HepG2 (cell line): ENCODE data around the gene INPP5K. TPM values are rescaled to one million over a fixed set of nuclear protein-coding genes. Genes with fewer than 3 reads are reported as not detected.

Experiments used
- AGO2 ChIP-seq: fragments of 200-400 bp; formaldehyde crosslinking; optimal IDR thresholded peaks from 2 replicates; pipeline ENCODE3; 2017; ENCODE audit warnings: mild to moderate bottlenecking, low read depth, low read length, moderate library complexity
- ARHGAP35 ChIP-seq: sonication (generic); formaldehyde crosslinking; IDR thresholded peaks from 2 replicates; pipeline ENCODE4 v1.9.0; 2022; ENCODE audit warnings: mild to moderate bottlenecking, inconsistent platforms, moderate library complexity, missing genetic modification reagents, borderline replicate concordance
- GATAD2A ChIP-seq: IDR thresholded peaks from 2 replicates; pipeline ENCODE4 v1.6.1; 2016
- KDM1A ChIP-seq: IDR thresholded peaks from 2 replicates; pipeline ENCODE4 v1.6.1; 2016; ENCODE audit warnings: missing compliant biosample characterization
- KMT2B ChIP-seq: IDR thresholded peaks from 2 replicates; pipeline ENCODE4 v1.6.1; 2016; ENCODE audit warnings: missing genetic modification reagents, missing compliant biosample characterization
- NFIB ChIP-seq: sonication (generic); formaldehyde crosslinking; IDR thresholded peaks from 2 replicates; pipeline ENCODE4 v1.9.0; 2021; ENCODE audit warnings: missing genetic modification reagents, mild to moderate bottlenecking, borderline replicate concordance
- PAF1 ChIP-seq: IDR thresholded peaks from 2 replicates; pipeline ENCODE4 v1.6.1; 2016; ENCODE audit warnings: missing genetic modification reagents, missing compliant biosample characterization
- SKIL ChIP-seq: sonication (generic); formaldehyde crosslinking; IDR thresholded peaks from 2 replicates; pipeline ENCODE4 v1.8.0; 2022; ENCODE audit warnings: missing genetic modification reagents, mild to moderate bottlenecking, moderate library complexity, borderline replicate concordance
- SUZ12 ChIP-seq: fragments of 150-350 bp; IDR thresholded peaks from 2 replicates; pipeline ENCODE4 v1.6.1; 2014; ENCODE audit warnings: low read depth, low read length
- TARDBP ChIP-seq: sonication (generic); formaldehyde crosslinking; IDR thresholded peaks from 2 replicates; pipeline ENCODE4 v1.8.0; 2022; ENCODE audit warnings: mild to moderate bottlenecking, missing genetic modification reagents
- ZNF121 ChIP-seq: sonication (generic); formaldehyde crosslinking; IDR thresholded peaks from 2 replicates; pipeline ENCODE4 v1.5.0; 2020; ENCODE audit warnings: mild to moderate bottlenecking, missing genetic modification reagents
- ZNF124 ChIP-seq: sonication (generic); formaldehyde crosslinking; IDR thresholded peaks from 2 replicates; pipeline ENCODE4 v1.4.0; 2020; ENCODE audit warnings: missing genetic modification reagents
- ZNF703 ChIP-seq: sonication (generic); formaldehyde crosslinking; IDR thresholded peaks from 2 replicates; pipeline ENCODE4 v1.5.1; 2020; ENCODE audit warnings: missing genetic modification reagents, mild to moderate bottlenecking, moderate library complexity, borderline replicate concordance
- ZNF75D ChIP-seq: sonication (generic); formaldehyde crosslinking; IDR thresholded peaks from 2 replicates; pipeline ENCODE4 v1.8.1; 2023; ENCODE audit warnings: missing genetic modification reagents, mild to moderate bottlenecking, borderline replicate concordance
- polyA plus RNA-seq, 8 experiments: library from polyadenylated mRNA; depleted of rRNA in 3 of 8; stranded (reverse) in 7 of 8; unstranded in 1 of 8; fragments of >200 nt; fragmentation: Illumina TruSeq in 4 of 8; extraction: Trizol in 4 of 8; gene quantifications; 2 replicates each; pipeline versions ENCODE4 v1.2.1 to v1.2.3, GENCODE V29; 2011 to 2016; ENCODE audit warnings: low read depth in 4 of 8, missing spikeins in 1 of 8, mixed read lengths in 1 of 8; ENCODE audit not compliant: insufficient read depth in 1 of 8
- total RNA-seq, 5 experiments: library from RNA; depleted of rRNA; stranded (reverse); fragments of >200 nt; fragmentation: Illumina TruSeq; extraction: Trizol; gene quantifications; 2 replicates each; pipeline ENCODE4 v1.2.3, GENCODE V29; 2016; ENCODE audit warnings: low read depth in 1 of 5
- TF ChIP-seq, protein P1 (sequence below): sonication (generic); formaldehyde crosslinking; IDR thresholded peaks from one replicate; pipeline ENCODE4 v1.5.1; 2020; ENCODE audit warnings: mild to moderate bottlenecking, missing genetic modification reagents; ENCODE audit errors: not compliant biosample characterization
- TF ChIP-seq, protein P2 (sequence below): sonication (generic); formaldehyde crosslinking; IDR thresholded peaks from 2 replicates; pipeline ENCODE4 v1.8.0; 2022; ENCODE audit warnings: mild to moderate bottlenecking, missing genetic modification reagents
- TF ChIP-seq, protein P3 (sequence below): sonication (generic); formaldehyde crosslinking; IDR thresholded peaks from 2 replicates; pipeline ENCODE4 v1.4.0; 2020; ENCODE audit warnings: mild to moderate bottlenecking, missing genetic modification reagents

Gene INPP5K
- total and polyA plus RNA-seq, 2 of the 13 experiments (the other 11 are each of a cell fraction or from before 2014, with no cell fraction given): 4.8 to 9.6 TPM

- TF ChIP-seq, protein P1, sequence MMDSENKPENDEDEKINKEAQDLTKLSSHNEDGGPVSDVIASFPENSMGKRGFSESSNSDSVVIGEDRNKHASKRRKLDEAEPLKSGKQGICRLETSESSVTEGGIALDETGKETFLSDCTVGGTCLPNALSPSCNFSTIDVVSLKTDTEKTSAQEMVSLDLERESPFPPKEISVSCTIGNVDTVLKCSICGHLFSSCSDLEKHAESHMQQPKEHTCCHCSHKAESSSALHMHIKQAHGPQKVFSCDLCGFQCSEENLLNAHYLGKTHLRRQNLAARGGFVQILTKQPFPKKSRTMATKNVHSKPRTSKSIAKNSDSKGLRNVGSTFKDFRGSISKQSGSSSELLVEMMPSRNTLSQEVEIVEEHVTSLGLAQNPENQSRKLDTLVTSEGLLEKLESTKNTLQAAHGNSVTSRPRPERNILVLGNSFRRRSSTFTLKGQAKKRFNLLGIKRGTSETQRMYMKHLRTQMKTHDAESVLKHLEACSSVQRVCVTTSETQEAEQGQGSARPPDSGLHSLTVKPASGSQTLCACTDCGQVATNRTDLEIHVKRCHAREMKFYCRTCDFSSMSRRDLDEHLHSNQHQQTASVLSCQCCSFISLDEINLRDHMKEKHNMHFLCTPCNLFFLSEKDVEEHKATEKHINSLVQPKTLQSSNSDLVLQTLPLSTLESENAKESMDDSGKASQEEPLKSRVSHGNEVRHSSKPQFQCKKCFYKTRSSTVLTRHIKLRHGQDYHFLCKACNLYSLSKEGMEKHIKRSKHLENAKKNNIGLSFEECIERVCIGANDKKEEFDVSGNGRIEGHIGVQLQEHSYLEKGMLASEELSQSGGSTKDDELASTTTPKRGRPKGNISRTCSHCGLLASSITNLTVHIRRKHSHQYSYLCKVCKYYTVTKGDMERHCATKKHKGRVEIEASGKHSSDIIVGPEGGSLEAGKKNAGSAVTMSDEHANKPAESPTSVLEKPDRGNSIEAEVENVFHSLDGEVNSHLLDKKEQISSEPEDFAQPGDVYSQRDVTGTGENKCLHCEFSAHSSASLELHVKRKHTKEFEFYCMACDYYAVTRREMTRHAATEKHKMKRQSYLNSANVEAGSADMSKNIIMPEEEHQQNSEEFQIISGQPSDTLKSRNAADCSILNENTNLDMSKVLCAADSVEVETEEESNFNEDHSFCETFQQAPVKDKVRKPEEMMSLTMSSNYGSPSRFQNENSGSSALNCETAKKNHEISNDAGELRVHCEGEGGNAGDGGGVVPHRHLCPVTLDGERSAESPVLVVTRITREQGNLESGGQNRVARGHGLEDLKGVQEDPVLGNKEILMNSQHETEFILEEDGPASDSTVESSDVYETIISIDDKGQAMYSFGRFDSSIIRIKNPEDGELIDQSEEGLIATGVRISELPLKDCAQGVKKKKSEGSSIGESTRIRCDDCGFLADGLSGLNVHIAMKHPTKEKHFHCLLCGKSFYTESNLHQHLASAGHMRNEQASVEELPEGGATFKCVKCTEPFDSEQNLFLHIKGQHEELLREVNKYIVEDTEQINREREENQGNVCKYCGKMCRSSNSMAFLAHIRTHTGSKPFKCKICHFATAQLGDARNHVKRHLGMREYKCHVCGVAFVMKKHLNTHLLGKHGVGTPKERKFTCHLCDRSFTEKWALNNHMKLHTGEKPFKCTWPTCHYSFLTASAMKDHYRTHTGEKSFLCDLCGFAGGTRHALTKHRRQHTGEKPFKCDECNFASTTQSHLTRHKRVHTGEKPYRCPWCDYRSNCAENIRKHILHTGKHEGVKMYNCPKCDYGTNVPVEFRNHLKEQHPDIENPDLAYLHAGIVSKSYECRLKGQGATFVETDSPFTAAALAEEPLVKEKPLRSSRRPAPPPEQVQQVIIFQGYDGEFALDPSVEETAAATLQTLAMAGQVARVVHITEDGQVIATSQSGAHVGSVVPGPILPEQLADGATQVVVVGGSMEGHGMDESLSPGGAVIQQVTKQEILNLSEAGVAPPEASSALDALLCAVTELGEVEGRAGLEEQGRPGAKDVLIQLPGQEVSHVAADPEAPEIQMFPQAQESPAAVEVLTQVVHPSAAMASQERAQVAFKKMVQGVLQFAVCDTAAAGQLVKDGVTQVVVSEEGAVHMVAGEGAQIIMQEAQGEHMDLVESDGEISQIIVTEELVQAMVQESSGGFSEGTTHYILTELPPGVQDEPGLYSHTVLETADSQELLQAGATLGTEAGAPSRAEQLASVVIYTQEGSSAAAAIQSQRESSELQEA (CRISPR knock-in tag): no peak
- TF ChIP-seq ZNF75D (CRISPR knock-in tag) (no peak), KDM1A (CRISPR knock-in tag) (no peak), KMT2B (CRISPR knock-in tag) (no peak; the same call in 1 of the 2 replicates), ARHGAP35 (0 out of 2 replicates have a peak, but pooled peaks have one; percentile 30), ZNF121 (CRISPR knock-in tag) (no peak), NFIB (no peak), GATAD2A (peak; percentile 87), TARDBP (CRISPR knock-in tag) (peak; percentile 66; the same call in 1 of the 2 replicates), SKIL (no peak), SUZ12 (no peak), AGO2 (peak; percentile 16), PAF1 (CRISPR knock-in tag) (no peak), ZNF124 (CRISPR knock-in tag) (no peak), ZNF703 (no peak)
- TF ChIP-seq, protein P2, sequence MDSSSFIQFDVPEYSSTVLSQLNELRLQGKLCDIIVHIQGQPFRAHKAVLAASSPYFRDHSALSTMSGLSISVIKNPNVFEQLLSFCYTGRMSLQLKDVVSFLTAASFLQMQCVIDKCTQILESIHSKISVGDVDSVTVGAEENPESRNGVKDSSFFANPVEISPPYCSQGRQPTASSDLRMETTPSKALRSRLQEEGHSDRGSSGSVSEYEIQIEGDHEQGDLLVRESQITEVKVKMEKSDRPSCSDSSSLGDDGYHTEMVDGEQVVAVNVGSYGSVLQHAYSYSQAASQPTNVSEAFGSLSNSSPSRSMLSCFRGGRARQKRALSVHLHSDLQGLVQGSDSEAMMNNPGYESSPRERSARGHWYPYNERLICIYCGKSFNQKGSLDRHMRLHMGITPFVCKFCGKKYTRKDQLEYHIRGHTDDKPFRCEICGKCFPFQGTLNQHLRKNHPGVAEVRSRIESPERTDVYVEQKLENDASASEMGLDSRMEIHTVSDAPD (CRISPR knock-in tag): 0 out of 2 replicates have a peak, but pooled peaks have one; percentile 44
- TF ChIP-seq, protein P3, sequence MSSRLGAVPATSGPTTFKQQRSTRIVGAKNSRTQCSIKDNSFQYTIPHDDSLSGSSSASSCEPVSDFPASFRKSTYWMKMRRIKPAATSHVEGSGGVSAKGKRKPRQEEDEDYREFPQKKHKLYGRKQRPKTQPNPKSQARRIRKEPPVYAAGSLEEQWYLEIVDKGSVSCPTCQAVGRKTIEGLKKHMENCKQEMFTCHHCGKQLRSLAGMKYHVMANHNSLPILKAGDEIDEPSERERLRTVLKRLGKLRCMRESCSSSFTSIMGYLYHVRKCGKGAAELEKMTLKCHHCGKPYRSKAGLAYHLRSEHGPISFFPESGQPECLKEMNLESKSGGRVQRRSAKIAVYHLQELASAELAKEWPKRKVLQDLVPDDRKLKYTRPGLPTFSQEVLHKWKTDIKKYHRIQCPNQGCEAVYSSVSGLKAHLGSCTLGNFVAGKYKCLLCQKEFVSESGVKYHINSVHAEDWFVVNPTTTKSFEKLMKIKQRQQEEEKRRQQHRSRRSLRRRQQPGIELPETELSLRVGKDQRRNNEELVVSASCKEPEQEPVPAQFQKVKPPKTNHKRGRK (CRISPR knock-in tag): no peak
These were observed 48.4 kb downstream of the INPP5K start (continued) for GRCh38 chr17:1467898-1468492.
